KOPT-K1 (cell line): Measurements from ENCODE around the gene PDGFD.

Experiments
- H3K27ac ChIP-seq: fragments of 200-600 bp; sonication (generic); 2 replicates; pipeline ENCODE4 v1.5.1; 2016; ENCODE audit warnings: antibody characterized with exemption, mild to moderate bottlenecking, low read depth, low read length; ENCODE audit not compliant: poor library complexity, severe bottlenecking
- H3K36me3 ChIP-seq: fragments of 200-600 bp; sonication (generic); 2 replicates; pipeline ENCODE4 v1.5.1; 2017; ENCODE audit warnings: antibody characterized with exemption, mild to moderate bottlenecking, low read length, moderate library complexity; ENCODE audit not compliant: insufficient read depth
- H3K9me3 ChIP-seq: fragments of 200-600 bp; sonication (generic); 2 replicates; pipeline ENCODE4 v1.5.1; 2017; ENCODE audit warnings: antibody characterized with exemption, low read length, mild to moderate bottlenecking; ENCODE audit not compliant: insufficient read depth, poor library complexity, severe bottlenecking

PDGFD gene

GRCh38 chr11:103883291-103883690, 280.7 kb downstream of the PDGFD start:
- no peaks in the 10 kb centered on the region for H3K36me3 ChIP-seq
- no peak overlapping the region for H3K27ac ChIP-seq
- H3K9me3 ChIP-seq, result no peaks in the 10 kb centered on the region

GRCh38 chr11:103881584-103881983, 282.4 kb downstream of the PDGFD start:
- Histone ChIP-seq H3K9me3 (no peaks in the 10 kb centered on the region), H3K36me3 (no peaks in the 10 kb centered on the region), H3K27ac (no peak overlapping the region)

GRCh38 chr11:103880968-103881367, 283.0 kb downstream of the PDGFD start:
- Histone ChIP-seq H3K36me3 (no peaks in the 10 kb centered on the region), H3K27ac (no peak overlapping the region), H3K9me3 (no peaks in the 10 kb centered on the region)

- Histone ChIP-seq H3K27ac (no peak overlapping the region), H3K36me3 (no peaks in the 10 kb centered on the region), H3K9me3 (no peaks in the 10 kb centered on the region)
Observed at GRCh38 chr11:103878646-103879045, 285.3 kb downstream of the PDGFD start.

GRCh38 chr11:103877221-103877620, 286.7 kb downstream of the PDGFD start:
- Histone ChIP-seq H3K36me3 (no peaks in the 10 kb centered on the region), H3K9me3 (no peaks in the 10 kb centered on the region), H3K27ac (no peak overlapping the region)

GRCh38 chr11:103875855-103876510, 288.0 kb downstream of the PDGFD start:
- Histone ChIP-seq H3K9me3 (no peaks in the 10 kb centered on the region), H3K36me3 (no peaks in the 10 kb centered on the region), H3K27ac (no peak overlapping the region)

- H3K27ac ChIP-seq, result no peak overlapping the region
- no peaks in the 10 kb centered on the region for H3K36me3 ChIP-seq
Observed at GRCh38 chr11:103872748-103873147, 291.2 kb downstream of the PDGFD start.

GRCh38 chr11:103871923-103872551, 291.9 kb downstream of the PDGFD start:
- no peaks in the 10 kb centered on the region for H3K36me3 ChIP-seq
- H3K9me3 ChIP-seq, result no peaks in the 10 kb centered on the region
- no peak overlapping the region for H3K27ac ChIP-seq

More at GRCh38 chr11:103872748-103873147, 291.2 kb downstream of the PDGFD start:
- no peaks in the 10 kb centered on the region for H3K9me3 ChIP-seq

GRCh38 chr11:103870821-103871309, 293.1 kb downstream of the PDGFD start:
- H3K27ac ChIP-seq, result no peak overlapping the region
- no peaks in the 10 kb centered on the region for H3K36me3 ChIP-seq

GRCh38 chr11:103867481-103867880, 296.5 kb downstream of the PDGFD start:
- Histone ChIP-seq H3K27ac (no peak overlapping the region), H3K9me3 (no peaks in the 10 kb centered on the region), H3K36me3 (no peaks in the 10 kb centered on the region)

More at GRCh38 chr11:103870821-103871309, 293.1 kb downstream of the PDGFD start:
- no peaks in the 10 kb centered on the region for H3K9me3 ChIP-seq

GRCh38 chr11:103863497-103863896, 300.4 kb downstream of the PDGFD start:
- Histone ChIP-seq H3K9me3 (no peaks in the 10 kb centered on the region), H3K27ac (no peak overlapping the region), H3K36me3 (no peaks in the 10 kb centered on the region)

- H3K36me3 ChIP-seq, result no peaks in the 10 kb centered on the region
- H3K9me3 ChIP-seq, result no peaks in the 10 kb centered on the region
- H3K27ac ChIP-seq, result no peak overlapping the region
Observed at GRCh38 chr11:103862802-103863174, 301.2 kb downstream of the PDGFD start.

- no peaks in the 10 kb centered on the region for H3K36me3 ChIP-seq
Observed at GRCh38 chr11:103862094-103862801, 301.7 kb downstream of the PDGFD start.

More at GRCh38 chr11:103862094-103862801, 301.7 kb downstream of the PDGFD start:
- H3K9me3 ChIP-seq, result no peaks in the 10 kb centered on the region
- H3K27ac ChIP-seq, result no peak overlapping the region
